Colonic mucosa (tissue), 4 donors: ENCODE results near the gene ELOVL5. TPM values are rescaled to one million over a fixed set of nuclear protein-coding genes. Genes with fewer than 3 reads are reported as not detected.

ENCODE experiments used
- DNase-seq: peaks from one replicate; pipeline ENCODE4 v3.0.0-alpha.2; 2020
- H3K27ac ChIP-seq: fragments of 200-600 bp; one replicate; pipeline ENCODE4 v1.8.0; 2021
- H3K27me3 ChIP-seq: fragments of 200-600 bp; one replicate; pipeline ENCODE4 v1.8.0; 2021
- H3K36me3 ChIP-seq: fragments of 200-600 bp; one replicate; pipeline ENCODE4 v1.8.0; 2021
- H3K4me1 ChIP-seq: fragments of 200-600 bp; one replicate; pipeline ENCODE4 v1.8.0; 2021; ENCODE audit warnings: mild to moderate bottlenecking
- H3K4me3 ChIP-seq: fragments of 200-600 bp; one replicate; pipeline ENCODE4 v1.8.0; 2021
- H3K9ac ChIP-seq, 2 donors: one replicate each; pipeline ENCODE4 v1.7.0; 2013; ENCODE audit warnings: control low read depth in 2 of 2, low read depth in 2 of 2, low read length in 2 of 2
- H3K9me3 ChIP-seq: fragments of 200-600 bp; one replicate; pipeline ENCODE4 v1.8.0; 2021
- intact Hi-C: fragments of 100-400 bp; cut with DNase I; formaldehyde crosslinking; loops from one replicate; pipeline ENCODE4 v1.14.1; 2022
- total RNA-seq, 2 donors: library from RNA; stranded (reverse); fragmentation: NEBNext Ultra II Directional in 1 of 2; extraction: Animal tissue kit (Norgen Biotek cat#: 25700) in 1 of 2; gene quantifications; one replicate each; pipeline ENCODE4 v1.2.1, GENCODE V29; 2021
- TF ChIP-seq, protein P1 (sequence below): fragments of 200-600 bp; IDR thresholded peaks from one replicate; pipeline ENCODE4 v1.8.0; 2022; ENCODE audit warnings: antibody characterized with exemption, mild to moderate bottlenecking
- donor health status: healthy.
- donor health status: DM: no; HTN: no; CAD: no.
- donor health status: DM: no; HTN: no; CAD: no.

ELOVL5 gene
- total RNA-seq, 2 donors from 2014 or later = 17.5 to 34.9 TPM

DNA sequence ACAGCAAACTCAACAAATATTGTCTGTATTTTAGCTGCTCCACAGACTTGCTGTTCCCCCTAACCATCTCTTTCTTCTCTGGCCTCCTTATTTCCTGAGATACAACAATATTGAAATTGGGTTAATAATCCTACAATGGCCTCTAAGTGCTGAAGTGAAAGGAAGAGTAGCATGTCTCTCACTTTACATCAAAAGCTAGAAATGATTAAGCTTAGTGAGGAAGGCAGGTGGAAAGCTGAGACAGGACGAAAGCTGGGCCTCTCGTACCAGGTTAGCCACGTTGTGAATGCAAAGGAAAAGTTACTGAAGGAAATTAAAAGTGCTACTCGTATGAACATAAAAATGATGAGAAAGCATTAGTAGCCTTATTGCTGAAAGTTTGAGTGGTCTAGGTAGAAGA, 63.8 kb downstream of the ELOVL5 start:
- H3K27ac ChIP-seq = no peak overlapping the region
- DNase-seq = no peak
- TF ChIP-seq, protein P1, sequence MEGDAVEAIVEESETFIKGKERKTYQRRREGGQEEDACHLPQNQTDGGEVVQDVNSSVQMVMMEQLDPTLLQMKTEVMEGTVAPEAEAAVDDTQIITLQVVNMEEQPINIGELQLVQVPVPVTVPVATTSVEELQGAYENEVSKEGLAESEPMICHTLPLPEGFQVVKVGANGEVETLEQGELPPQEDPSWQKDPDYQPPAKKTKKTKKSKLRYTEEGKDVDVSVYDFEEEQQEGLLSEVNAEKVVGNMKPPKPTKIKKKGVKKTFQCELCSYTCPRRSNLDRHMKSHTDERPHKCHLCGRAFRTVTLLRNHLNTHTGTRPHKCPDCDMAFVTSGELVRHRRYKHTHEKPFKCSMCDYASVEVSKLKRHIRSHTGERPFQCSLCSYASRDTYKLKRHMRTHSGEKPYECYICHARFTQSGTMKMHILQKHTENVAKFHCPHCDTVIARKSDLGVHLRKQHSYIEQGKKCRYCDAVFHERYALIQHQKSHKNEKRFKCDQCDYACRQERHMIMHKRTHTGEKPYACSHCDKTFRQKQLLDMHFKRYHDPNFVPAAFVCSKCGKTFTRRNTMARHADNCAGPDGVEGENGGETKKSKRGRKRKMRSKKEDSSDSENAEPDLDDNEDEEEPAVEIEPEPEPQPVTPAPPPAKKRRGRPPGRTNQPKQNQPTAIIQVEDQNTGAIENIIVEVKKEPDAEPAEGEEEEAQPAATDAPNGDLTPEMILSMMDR = no peak

DNA sequence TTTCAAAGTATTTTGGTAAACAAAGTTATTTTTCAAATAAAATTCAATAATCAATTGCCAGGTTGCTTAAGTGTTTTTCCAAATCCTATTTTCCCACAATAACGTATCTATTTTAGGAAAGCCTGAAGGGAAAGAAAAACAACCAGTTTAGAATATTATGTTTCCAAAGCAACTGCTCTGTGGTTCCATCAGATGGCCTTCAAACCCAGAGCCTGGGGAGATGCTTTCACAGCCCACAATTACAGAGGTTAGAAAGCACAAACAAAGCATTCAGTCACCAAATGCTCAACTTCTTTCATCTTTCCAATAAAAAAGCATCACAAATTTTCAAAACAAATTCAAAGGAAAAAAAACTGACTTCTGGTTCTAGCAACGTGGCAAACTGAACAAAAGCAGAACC, 66.0 kb downstream of the ELOVL5 start:
- H3K9ac ChIP-seq = no peak overlapping the region
- TF ChIP-seq, protein P1 = no peak
- H3K27me3 ChIP-seq = no peaks in the 10 kb centered on the region
- no peaks in the 10 kb centered on the region for H3K4me1 ChIP-seq
- no peak overlapping the region for H3K4me3 ChIP-seq
- intact Hi-C loops = no loop called here
- no peaks in the 10 kb centered on the region for H3K9me3 ChIP-seq
- no peak for DNase-seq
- no peaks in the 10 kb centered on the region for H3K36me3 ChIP-seq
- no peak overlapping the region for H3K27ac ChIP-seq

More for the DNA sequence above, 63.8 kb downstream of the ELOVL5 start:
- no peaks in the 10 kb centered on the region for H3K36me3 ChIP-seq
- H3K9me3 ChIP-seq = no peaks in the 10 kb centered on the region
- H3K27me3 ChIP-seq = no peaks in the 10 kb centered on the region
- H3K4me3 ChIP-seq = no peak overlapping the region
- intact Hi-C loops = no loop called here
- no peak overlapping the region for H3K9ac ChIP-seq
- H3K4me1 ChIP-seq = no peaks in the 10 kb centered on the region

DNA sequence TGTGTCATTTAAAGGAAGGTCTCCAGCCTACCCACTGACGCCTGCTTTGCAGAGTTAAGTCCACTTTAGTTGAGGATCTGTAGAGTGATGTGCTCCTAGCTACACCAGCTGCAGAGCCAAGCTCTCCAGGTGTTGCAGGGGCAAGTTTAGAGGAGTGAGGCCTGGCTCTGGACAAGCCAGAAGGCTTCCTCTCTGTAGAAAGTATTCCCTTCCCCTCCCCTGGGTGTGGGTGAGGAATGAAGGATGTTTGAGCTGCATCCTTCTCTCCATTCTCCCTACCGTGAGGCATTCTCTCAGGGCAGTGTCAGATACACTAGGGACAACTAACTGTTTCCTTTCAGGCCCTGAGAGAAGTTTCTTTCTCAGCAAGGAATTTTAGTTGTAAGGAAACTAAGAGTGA, 66.5 kb downstream of the ELOVL5 start:
- no peak for DNase-seq
- no peaks in the 10 kb centered on the region for H3K36me3 ChIP-seq
- H3K4me1 ChIP-seq = no peaks in the 10 kb centered on the region
- H3K9ac ChIP-seq = no peak overlapping the region
- H3K4me3 ChIP-seq = no peak overlapping the region
- intact Hi-C loops = no loop called here
- TF ChIP-seq, protein P1 = no peak
- no peaks in the 10 kb centered on the region for H3K9me3 ChIP-seq
- H3K27me3 ChIP-seq = no peaks in the 10 kb centered on the region
- no peak overlapping the region for H3K27ac ChIP-seq

DNA sequence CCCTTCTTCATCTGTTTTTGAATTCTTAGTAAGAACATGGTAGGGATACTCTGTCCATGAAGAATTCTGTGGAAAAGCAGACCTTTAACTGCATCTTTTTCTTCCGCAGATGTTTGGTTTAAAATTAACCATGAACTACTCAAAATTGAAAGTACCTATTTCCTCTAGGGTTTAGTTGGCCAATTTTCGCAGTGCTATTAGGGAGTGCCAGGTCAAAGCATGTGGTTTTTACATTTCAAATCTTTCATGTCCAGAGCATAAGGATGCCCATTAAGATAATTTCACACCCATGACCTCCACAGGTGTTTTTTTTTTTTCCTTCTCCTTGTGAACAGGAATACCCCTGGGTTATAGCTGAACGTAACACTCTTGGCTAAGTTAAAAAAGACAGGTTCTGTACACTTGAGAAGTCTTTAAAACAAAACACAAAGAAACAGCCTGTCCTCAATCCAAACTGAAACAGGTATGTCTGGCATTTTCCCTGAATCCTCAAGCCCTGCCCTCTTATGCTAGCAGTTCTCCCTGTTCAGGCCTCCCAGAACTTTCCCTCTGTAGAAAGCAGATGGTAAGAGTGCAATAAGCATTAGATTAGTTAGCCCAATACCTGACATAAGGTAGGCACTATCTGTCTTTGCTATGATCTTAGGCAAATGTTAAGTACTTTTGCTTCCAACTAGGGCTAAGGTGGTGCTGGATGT, 67.1 kb downstream of the ELOVL5 start:
- intact Hi-C loops = loop anchor here (1.0 kb wide), 1 partner anchor 15 kb away; no protein-coding TSS in a partner anchor
- H3K4me1 ChIP-seq = no peaks in the 10 kb centered on the region
- no peak overlapping the region for H3K4me3 ChIP-seq
- H3K9me3 ChIP-seq = no peaks in the 10 kb centered on the region
- no peak overlapping the region for H3K27ac ChIP-seq
- no peak for DNase-seq
- TF ChIP-seq, protein P1 = no peak
- no peaks in the 10 kb centered on the region for H3K27me3 ChIP-seq
- no peak overlapping the region for H3K9ac ChIP-seq
- H3K36me3 ChIP-seq = no peaks in the 10 kb centered on the region

DNA sequence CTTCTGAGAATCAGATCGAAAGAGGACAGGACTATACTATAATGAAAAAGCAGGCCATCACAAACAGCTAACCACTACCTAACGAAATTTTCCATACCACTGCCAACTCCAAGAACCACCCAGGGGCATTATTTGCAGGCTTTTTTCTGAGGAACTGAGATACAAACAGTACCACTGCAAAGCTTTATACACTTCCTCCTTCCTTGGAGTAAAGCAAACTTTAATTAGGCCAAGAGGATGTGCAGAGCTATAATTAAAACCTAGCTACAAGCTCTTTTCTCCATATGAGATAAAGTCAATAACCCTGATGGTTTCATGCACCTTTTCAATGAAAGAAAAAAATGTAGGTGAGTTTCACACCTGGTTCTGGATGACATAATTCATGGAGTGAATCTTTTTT, 68.5 kb downstream of the ELOVL5 start:
- intact Hi-C loops = no loop called here
- Histone ChIP-seq H3K4me3 (no peak overlapping the region), H3K27me3 (no peaks in the 10 kb centered on the region), H3K9me3 (no peaks in the 10 kb centered on the region), H3K9ac (no peak overlapping the region), H3K36me3 (no peaks in the 10 kb centered on the region), H3K27ac (no peak overlapping the region), H3K4me1 (no peaks in the 10 kb centered on the region)
- TF ChIP-seq, protein P1 = no peak
- DNase-seq = no peak
